ENCODE data around the gene SNTB2.

- no peak for TF ChIP-seq CTCF (IDR thresholded peaks at IDR 0.05 in 4 of 5, conservative IDR thresholded peaks at IDR 0.05 in 1 of 5)
- TF ChIP-seq POLR2A (IDR thresholded peaks at IDR 0.05) = no peak
Measured at GRCh38 chr16:69219279-69219678, 32.3 kb downstream of the SNTB2 start.
